Tongue (tissue), 2 donors: ENCODE measurements around the gene FOXO1. TPM values are rescaled to one million over a fixed set of nuclear protein-coding genes. Genes with fewer than 3 reads are reported as not detected.

Experiments used
- DNase-seq: peaks from one replicate; pipeline ENCODE4 v3.0.0-alpha.2; 2015
- total RNA-seq: library from RNA; depleted of rRNA; stranded (reverse); fragments of >200 nt; gene quantifications from one replicate; pipeline ENCODE4 v1.2.3, GENCODE V29; 2014

Gene FOXO1
- total RNA-seq, 1 donor from 2014 or later = 24.1 TPM

- DNase-seq = peak; percentile 56
These were observed 1.1 kb downstream of the FOXO1 start for GRCh38 chr13:40665126-40666044.

GRCh38 chr13:40664350-40665125 is 1.9 kb downstream of the FOXO1 start:
- peak; percentile 73 for DNase-seq

GRCh38 chr13:40664100-40664349 is 2.4 kb downstream of the FOXO1 start:
- peak; percentile 55 for DNase-seq

- no peak for DNase-seq
These were observed 3.6 kb downstream of the FOXO1 start for GRCh38 chr13:40662866-40663265.

GRCh38 chr13:40661875-40662665 is 4.4 kb downstream of the FOXO1 start:
- no peak for DNase-seq

- no peak for DNase-seq
These were observed 5.7 kb downstream of the FOXO1 start for GRCh38 chr13:40660692-40661091.

GRCh38 chr13:40660141-40660664 is 6.2 kb downstream of the FOXO1 start:
- peak; percentile 52 for DNase-seq

GRCh38 chr13:40657951-40658350 is 8.5 kb downstream of the FOXO1 start:
- DNase-seq = no peak

- no peak for DNase-seq
These were observed 9.1 kb downstream of the FOXO1 start for GRCh38 chr13:40657307-40657706.

GRCh38 chr13:40656358-40656757 is 10.1 kb downstream of the FOXO1 start:
- no peak for DNase-seq

- no peak for DNase-seq
These were observed 12.7 kb downstream of the FOXO1 start for GRCh38 chr13:40653527-40654318.

GRCh38 chr13:40652588-40652940 is 13.9 kb downstream of the FOXO1 start:
- no peak for DNase-seq

- no peak for DNase-seq
These were observed 14.4 kb downstream of the FOXO1 start for GRCh38 chr13:40651866-40652587.

- no peak for DNase-seq
These were observed 17.6 kb downstream of the FOXO1 start for GRCh38 chr13:40648841-40649240.

- DNase-seq = no peak
These were observed 18.4 kb downstream of the FOXO1 start for GRCh38 chr13:40648040-40648439.

- no peak for DNase-seq
These were observed 21.4 kb downstream of the FOXO1 start for GRCh38 chr13:40644838-40645604.

- DNase-seq = no peak
These were observed 25.5 kb downstream of the FOXO1 start for GRCh38 chr13:40640845-40641458.

GRCh38 chr13:40640202-40640601 is 26.2 kb downstream of the FOXO1 start:
- DNase-seq = no peak

- no peak for DNase-seq
These were observed 27.2 kb downstream of the FOXO1 start for GRCh38 chr13:40639221-40639681.

- no peak for DNase-seq
These were observed 28.8 kb downstream of the FOXO1 start for GRCh38 chr13:40637643-40638042.
